ENCODE measurements around the gene ATG13.

ATG13 gene

GRCh38 chr11:46633291-46634217 lies 16.2 kb downstream of the ATG13 start:
- no peak overlapping the region for H3K56ac ChIP-seq (ENCODE audit: low read length)
- H2BK15ac ChIP-seq (replicated peaks; ENCODE audit: low read depth) = no peak overlapping the region
- no peak overlapping the region for H4K5ac ChIP-seq (ENCODE audit: low read length)
- no peak overlapping the region for H3K4me2 ChIP-seq (ENCODE audit: low read length)
- no peak overlapping the region for H4K8ac ChIP-seq (ENCODE audit: low read depth, low read length)
- H3K4me1 ChIP-seq (ENCODE audit: control insufficient read depth, low read depth, low read length) = no peaks in the 10 kb centered on the region
- H3K36me3 ChIP-seq (ENCODE audit: control insufficient read depth, insufficient read depth, low read length) = peaks cover 2% of the 10 kb centered on the region
- no peak overlapping the region for H3K18ac ChIP-seq (ENCODE audit: low read length)
- H3K23ac ChIP-seq (ENCODE audit: low read length) = no peak overlapping the region
- H3K79me1 ChIP-seq (ENCODE audit: low read length) = peaks cover 2% of the 10 kb centered on the region
- H3K27me3 ChIP-seq (ENCODE audit: insufficient read depth, low read length, poor library complexity) = no peaks in the 10 kb centered on the region
- no peak for DNase-seq
- H3K4me3 ChIP-seq (ENCODE audit: low read length) = no peak overlapping the region
- no peak overlapping the region for H2BK120ac ChIP-seq (ENCODE audit: low read depth, low read length)
- no peak overlapping the region for H2AK5ac ChIP-seq (ENCODE audit: low read length)
- H3K27ac ChIP-seq (ENCODE audit: low read depth, low read length) = no peak overlapping the region
- no peak overlapping the region for H3K9ac ChIP-seq (ENCODE audit: low read length)
- H3K4ac ChIP-seq (ENCODE audit: low read depth, low read length) = no peak overlapping the region
- WGBS (ENCODE audit: extremely low coverage, insufficient coverage, low lambda C conversion rate) = no CpG with 5 or more reads among the region's 22 CpGs
- no peaks in the 10 kb centered on the region for H3K79me2 ChIP-seq (ENCODE audit: control insufficient read depth, insufficient read depth, low read length)
- H2BK5ac ChIP-seq (ENCODE audit: low read length) = no peak overlapping the region

- no peak overlapping the region for H3K23ac ChIP-seq (ENCODE audit: low read length)
- H2AK5ac ChIP-seq (ENCODE audit: low read length) = no peak overlapping the region
- H4K5ac ChIP-seq (ENCODE audit: low read length) = no peak overlapping the region
- no peak overlapping the region for H2BK15ac ChIP-seq (replicated peaks; ENCODE audit: low read depth)
- no peaks in the 10 kb centered on the region for H3K79me2 ChIP-seq (ENCODE audit: control insufficient read depth, insufficient read depth, low read length)
- no CpG with 5 or more reads among the region's 5 CpGs for WGBS (ENCODE audit: extremely low coverage, insufficient coverage, low lambda C conversion rate)
- H4K8ac ChIP-seq (ENCODE audit: low read depth, low read length) = no peak overlapping the region
- no peak overlapping the region for H3K56ac ChIP-seq (ENCODE audit: low read length)
- no peaks in the 10 kb centered on the region for H3K4me1 ChIP-seq (ENCODE audit: control insufficient read depth, low read depth, low read length)
- H3K36me3 ChIP-seq (ENCODE audit: control insufficient read depth, insufficient read depth, low read length) = peaks cover 2% of the 10 kb centered on the region
- H3K27me3 ChIP-seq (ENCODE audit: insufficient read depth, low read length, poor library complexity) = no peaks in the 10 kb centered on the region
- no peak overlapping the region for H2BK5ac ChIP-seq (ENCODE audit: low read length)
- H3K4me3 ChIP-seq (ENCODE audit: low read length) = no peak overlapping the region
- H3K9ac ChIP-seq (ENCODE audit: low read length) = no peak overlapping the region
- H2BK120ac ChIP-seq (ENCODE audit: low read depth, low read length) = no peak overlapping the region
- H3K27ac ChIP-seq (ENCODE audit: low read depth, low read length) = no peak overlapping the region
- H3K18ac ChIP-seq (ENCODE audit: low read length) = no peak overlapping the region
- H3K4me2 ChIP-seq (ENCODE audit: low read length) = no peak overlapping the region
- H3K4ac ChIP-seq (ENCODE audit: low read depth, low read length) = no peak overlapping the region
- DNase-seq = no peak
- peaks cover 2% of the 10 kb centered on the region for H3K79me1 ChIP-seq (ENCODE audit: low read length)
Observed at GRCh38 chr11:46635557-46636139, 18.3 kb downstream of the ATG13 start.

GRCh38 chr11:46637546-46637945 lies 20.2 kb downstream of the ATG13 start:
- Histone ChIP-seq H4K8ac (ENCODE audit: low read depth, low read length) (no peak overlapping the region), H3K23ac (ENCODE audit: low read length) (no peak overlapping the region), H3K27me3 (ENCODE audit: insufficient read depth, low read length, poor library complexity) (no peaks in the 10 kb centered on the region), H3K9ac (ENCODE audit: low read length) (no peak overlapping the region), H3K4me3 (ENCODE audit: low read length) (no peak overlapping the region), H3K4me1 (ENCODE audit: control insufficient read depth, low read depth, low read length) (no peaks in the 10 kb centered on the region), H3K79me2 (ENCODE audit: control insufficient read depth, insufficient read depth, low read length) (no peaks in the 10 kb centered on the region), H3K4me2 (ENCODE audit: low read length) (no peak overlapping the region), H3K18ac (ENCODE audit: low read length) (no peak overlapping the region), H3K36me3 (ENCODE audit: control insufficient read depth, insufficient read depth, low read length) (peaks cover 4% of the 10 kb centered on the region), H3K79me1 (ENCODE audit: low read length) (no peaks in the 10 kb centered on the region), H4K5ac (ENCODE audit: low read length) (no peak overlapping the region), H3K4ac (ENCODE audit: low read depth, low read length) (no peak overlapping the region), H3K27ac (ENCODE audit: low read depth, low read length) (no peak overlapping the region), H3K56ac (ENCODE audit: low read length) (no peak overlapping the region), H2BK120ac (ENCODE audit: low read depth, low read length) (no peak overlapping the region), H2BK15ac (replicated peaks; ENCODE audit: low read depth) (no peak overlapping the region), H2AK5ac (ENCODE audit: low read length) (no peak overlapping the region), H2BK5ac (ENCODE audit: low read length) (no peak overlapping the region)
- DNase-seq = no peak
- no CpG with 5 or more reads among the region's 5 CpGs for WGBS (ENCODE audit: extremely low coverage, insufficient coverage, low lambda C conversion rate)

- no peaks in the 10 kb centered on the region for H3K27me3 ChIP-seq (ENCODE audit: insufficient read depth, low read length, poor library complexity)
- DNase-seq = no peak
- no peaks in the 10 kb centered on the region for H3K79me2 ChIP-seq (ENCODE audit: control insufficient read depth, insufficient read depth, low read length)
- peaks cover 4% of the 10 kb centered on the region for H3K36me3 ChIP-seq (ENCODE audit: control insufficient read depth, insufficient read depth, low read length)
- H3K4me1 ChIP-seq (ENCODE audit: control insufficient read depth, low read depth, low read length) = no peaks in the 10 kb centered on the region
- no peak overlapping the region for H2AK5ac ChIP-seq (ENCODE audit: low read length)
- no peak overlapping the region for H3K56ac ChIP-seq (ENCODE audit: low read length)
- no peak overlapping the region for H3K4ac ChIP-seq (ENCODE audit: low read depth, low read length)
- H3K4me3 ChIP-seq (ENCODE audit: low read length) = no peak overlapping the region
- no peak overlapping the region for H2BK15ac ChIP-seq (replicated peaks; ENCODE audit: low read depth)
- H3K27ac ChIP-seq (ENCODE audit: low read depth, low read length) = no peak overlapping the region
- H2BK5ac ChIP-seq (ENCODE audit: low read length) = no peak overlapping the region
- no peak overlapping the region for H4K8ac ChIP-seq (ENCODE audit: low read depth, low read length)
- H3K23ac ChIP-seq (ENCODE audit: low read length) = no peak overlapping the region
- H3K9ac ChIP-seq (ENCODE audit: low read length) = no peak overlapping the region
- H4K5ac ChIP-seq (ENCODE audit: low read length) = no peak overlapping the region
- H2BK120ac ChIP-seq (ENCODE audit: low read depth, low read length) = no peak overlapping the region
- no CpG with 5 or more reads among the region's 7 CpGs for WGBS (ENCODE audit: extremely low coverage, insufficient coverage, low lambda C conversion rate)
- H3K79me1 ChIP-seq (ENCODE audit: low read length) = no peaks in the 10 kb centered on the region
- H3K18ac ChIP-seq (ENCODE audit: low read length) = no peak overlapping the region
- H3K4me2 ChIP-seq (ENCODE audit: low read length) = no peak overlapping the region
Observed at GRCh38 chr11:46639197-46639839, 22.0 kb downstream of the ATG13 start.

- Histone ChIP-seq H3K36me3 (ENCODE audit: control insufficient read depth, insufficient read depth, low read length) (peaks cover 4% of the 10 kb centered on the region), H3K9ac (ENCODE audit: low read length) (no peak overlapping the region), H3K56ac (ENCODE audit: low read length) (no peak overlapping the region), H3K4me2 (ENCODE audit: low read length) (no peak overlapping the region), H3K4me3 (ENCODE audit: low read length) (no peak overlapping the region), H4K8ac (ENCODE audit: low read depth, low read length) (no peak overlapping the region), H2BK15ac (replicated peaks; ENCODE audit: low read depth) (no peak overlapping the region), H2BK5ac (ENCODE audit: low read length) (no peak overlapping the region), H2BK120ac (ENCODE audit: low read depth, low read length) (no peak overlapping the region), H3K23ac (ENCODE audit: low read length) (no peak overlapping the region), H3K4ac (ENCODE audit: low read depth, low read length) (no peak overlapping the region), H3K4me1 (ENCODE audit: control insufficient read depth, low read depth, low read length) (no peaks in the 10 kb centered on the region), H3K18ac (ENCODE audit: low read length) (no peak overlapping the region), H4K5ac (ENCODE audit: low read length) (no peak overlapping the region), H3K27ac (ENCODE audit: low read depth, low read length) (no peak overlapping the region), H3K79me2 (ENCODE audit: control insufficient read depth, insufficient read depth, low read length) (no peaks in the 10 kb centered on the region), H3K27me3 (ENCODE audit: insufficient read depth, low read length, poor library complexity) (no peaks in the 10 kb centered on the region), H2AK5ac (ENCODE audit: low read length) (no peak overlapping the region), H3K79me1 (ENCODE audit: low read length) (no peaks in the 10 kb centered on the region)
- no CpG with 5 or more reads among the region's 6 CpGs for WGBS (ENCODE audit: extremely low coverage, insufficient coverage, low lambda C conversion rate)
- no peak for DNase-seq
Observed at GRCh38 chr11:46640036-46640788, 22.9 kb downstream of the ATG13 start.

Measured in mesendoderm (in vitro differentiated cells).